H9 (cell line): ENCODE measurements around the gene MDH1. TPM values are rescaled to one million over a fixed set of nuclear protein-coding genes. Genes with fewer than 3 reads are reported as not detected.

ENCODE experiments used
- DNase-seq: peaks from one replicate; pipeline ENCODE4 v3.0.0-alpha.2; 2017
- H2AFZ ChIP-seq: one replicate; pipeline ENCODE4 v1.6.1; 2013; ENCODE audit warnings: mild to moderate bottlenecking, low read length, control low read depth, moderate library complexity
- H2AK5ac ChIP-seq: 2 replicates; pipeline ENCODE4 v1.6.1; 2013; ENCODE audit warnings: low read length, control low read depth, mixed read lengths; ENCODE audit not compliant: insufficient read length
- H2BK120ac ChIP-seq: one replicate; pipeline ENCODE4 v1.6.1; 2013; ENCODE audit warnings: low read depth, mild to moderate bottlenecking, low read length, control low read depth, inconsistent platforms; ENCODE audit not compliant: poor library complexity, severe bottlenecking
- H2BK12ac ChIP-seq: 2 replicates; pipeline ENCODE4 v1.6.1; 2013; ENCODE audit warnings: low read length, control low read depth, mixed read lengths, low read depth; ENCODE audit not compliant: insufficient read length
- H2BK15ac ChIP-seq: 2 replicates; pipeline ENCODE4 v1.6.1; 2013; ENCODE audit warnings: low read depth, low read length, control low read depth
- H2BK20ac ChIP-seq: one replicate; pipeline ENCODE4 v1.6.1; 2013; ENCODE audit warnings: low read depth, mild to moderate bottlenecking, low read length, control low read depth, inconsistent platforms; ENCODE audit not compliant: poor library complexity, severe bottlenecking
- H2BK5ac ChIP-seq: 2 replicates; pipeline ENCODE4 v1.6.1; 2013; ENCODE audit warnings: low read length, control low read depth, mixed read lengths; ENCODE audit not compliant: insufficient read length
- H3K14ac ChIP-seq: 2 replicates; pipeline ENCODE4 v1.6.1; 2013; ENCODE audit warnings: low read length, control low read depth; ENCODE audit not compliant: insufficient read depth
- H3K18ac ChIP-seq: 2 replicates; pipeline ENCODE4 v1.6.1; 2013; ENCODE audit warnings: low read depth, mild to moderate bottlenecking, mixed read lengths, low read length, control low read depth; ENCODE audit not compliant: insufficient read length
- H3K23ac ChIP-seq: 2 replicates; pipeline ENCODE4 v1.6.1; 2013; ENCODE audit warnings: low read length, control low read depth, mixed read lengths, low read depth; ENCODE audit not compliant: insufficient read length
- H3K23me2 ChIP-seq: 2 replicates; pipeline ENCODE4 v1.6.1; 2013; ENCODE audit warnings: low read depth, mild to moderate bottlenecking, mixed read lengths, low read length, control low read depth; ENCODE audit not compliant: insufficient read length, poor library complexity, severe bottlenecking
- H3K27ac ChIP-seq: 2 replicates; pipeline ENCODE4 v1.5.1; 2013; ENCODE audit warnings: low read length, control low read depth, mixed read lengths, low read depth; ENCODE audit not compliant: insufficient read length
- H3K27me3 ChIP-seq: 2 replicates; pipeline ENCODE4 v1.6.1; 2013; ENCODE audit warnings: low read length, control low read depth, inconsistent platforms; ENCODE audit not compliant: insufficient read depth
- H3K4ac ChIP-seq: 2 replicates; pipeline ENCODE4 v1.6.1; 2013; ENCODE audit warnings: low read depth, mild to moderate bottlenecking, control low read depth, inconsistent platforms, low read length, moderate library complexity
- H3K4me1 ChIP-seq: 2 replicates; pipeline ENCODE4 v1.6.1; 2013; ENCODE audit warnings: low read length, control low read depth, inconsistent platforms; ENCODE audit not compliant: insufficient read depth
- H3K4me2 ChIP-seq: 2 replicates; pipeline ENCODE4 v1.6.1; 2013; ENCODE audit warnings: low read length, control low read depth, mixed read lengths; ENCODE audit not compliant: insufficient read length, insufficient read depth
- H3K56ac ChIP-seq: 2 replicates; pipeline ENCODE4 v1.6.1; 2013; ENCODE audit warnings: low read depth, mild to moderate bottlenecking, mixed read lengths, low read length, control low read depth; ENCODE audit not compliant: insufficient read length
- H3K79me1 ChIP-seq: 2 replicates; pipeline ENCODE4 v1.6.1; 2013; ENCODE audit warnings: low read depth, mild to moderate bottlenecking, moderate library complexity, low read length, control low read depth, inconsistent platforms; ENCODE audit not compliant: insufficient read depth, poor library complexity, severe bottlenecking
- H3K79me2 ChIP-seq: 2 replicates; pipeline ENCODE4 v1.6.1; 2013; ENCODE audit warnings: low read length, control low read depth, inconsistent platforms; ENCODE audit not compliant: insufficient read depth
- H3K9ac ChIP-seq: 2 replicates; pipeline ENCODE4 v1.6.1; 2013; ENCODE audit warnings: low read length, control low read depth, mixed read lengths; ENCODE audit not compliant: insufficient read length; ENCODE audit errors: extremely low read depth
- H3K9me3 ChIP-seq: one replicate; pipeline ENCODE4 v1.6.1; 2013; ENCODE audit warnings: low read depth, low read length, inconsistent platforms; ENCODE audit not compliant: control insufficient read depth
- H3T11ph ChIP-seq: one replicate; pipeline ENCODE4 v1.6.1; 2013; ENCODE audit warnings: mild to moderate bottlenecking, low read length, control low read depth, inconsistent platforms
- H4K20me1 ChIP-seq: one replicate; pipeline ENCODE4 v1.6.1; 2013; ENCODE audit not compliant: control insufficient read depth, insufficient read length, insufficient read depth
- H4K5ac ChIP-seq: 2 replicates; pipeline ENCODE4 v1.6.1; 2013; ENCODE audit warnings: low read depth, mild to moderate bottlenecking, mixed read lengths, low read length, control low read depth; ENCODE audit not compliant: insufficient read length
- H4K8ac ChIP-seq: replicated peaks from 2 replicates; pipeline ENCODE4 v1.6.1; 2013; ENCODE audit warnings: low read length, control low read depth, mixed read lengths, low read depth; ENCODE audit not compliant: insufficient read length
- H4K91ac ChIP-seq: 2 replicates; pipeline ENCODE4 v1.6.1; 2013; ENCODE audit warnings: low read depth, mild to moderate bottlenecking, moderate library complexity, mixed read lengths, low read length, control low read depth; ENCODE audit not compliant: insufficient read length
- H3K27ac Mint-ChIP-seq, 3 experiments: 2 replicates in 2 of 3; 3 replicates in 1 of 3; pipeline ENCODE4 v1.8.0; 2020 to 2021; ENCODE audit warnings: mixed read lengths in 3 of 3, mild to moderate bottlenecking in 1 of 3, moderate library complexity in 1 of 3
- H3K27me3 Mint-ChIP-seq: 2 replicates; pipeline ENCODE4 v1.8.0; 2021; ENCODE audit warnings: low read depth, mild to moderate bottlenecking, moderate library complexity, mixed read lengths
- H3K36me3 Mint-ChIP-seq, 3 experiments: 2 replicates in 2 of 3; 3 replicates in 1 of 3; pipeline ENCODE4 v1.8.0; 2020 to 2021; ENCODE audit warnings: low read depth in 3 of 3, mixed read lengths in 3 of 3; ENCODE audit not compliant: insufficient read depth in 1 of 3
- H3K4me1 Mint-ChIP-seq, 2 experiments: 2 replicates each; pipeline ENCODE4 v1.8.0; 2020; ENCODE audit warnings: mixed read lengths in 2 of 2
- H3K4me3 Mint-ChIP-seq, 2 experiments: 2 replicates in 1 of 2; 3 replicates in 1 of 2; pipeline ENCODE4 v1.8.0; 2020 to 2021; ENCODE audit warnings: mild to moderate bottlenecking in 2 of 2, mixed read lengths in 2 of 2, moderate library complexity in 1 of 2
- H3K9me3 Mint-ChIP-seq, 2 experiments: 2 replicates in 1 of 2; 3 replicates in 1 of 2; pipeline ENCODE4 v1.8.0; 2020; ENCODE audit warnings: mild to moderate bottlenecking in 2 of 2, mixed read lengths in 2 of 2, moderate library complexity in 1 of 2
- WGBS: extraction: QIAGEN DNeasy Blood & Tissue Kit; methylation state at CpG from one replicate; pipeline ENCODE4 v1.1.7; 2013; ENCODE audit warnings: missing lambda C conversion rate, low lambda C conversion rate, mixed read lengths; ENCODE audit not compliant: insufficient read length; ENCODE audit errors: extremely low coverage; 5-methylcytosine and 5-hydroxymethylcytosine counted together
- total RNA-seq: library from RNA; stranded (reverse); gene quantifications from 2 replicates; pipeline ENCODE4 v1.2.1, GENCODE V29; 2021
- TF ChIP-seq, protein P1 (sequence below): fragments of 200-600 bp; sonication (generic); conservative IDR thresholded peaks from 3 replicates; pipeline ENCODE4 v1.8.0; 2021; ENCODE audit warnings: antibody characterized with exemption, mild to moderate bottlenecking

Gene MDH1
- total RNA-seq, 1 experiment from 2014 or later = 324 TPM

DNA sequence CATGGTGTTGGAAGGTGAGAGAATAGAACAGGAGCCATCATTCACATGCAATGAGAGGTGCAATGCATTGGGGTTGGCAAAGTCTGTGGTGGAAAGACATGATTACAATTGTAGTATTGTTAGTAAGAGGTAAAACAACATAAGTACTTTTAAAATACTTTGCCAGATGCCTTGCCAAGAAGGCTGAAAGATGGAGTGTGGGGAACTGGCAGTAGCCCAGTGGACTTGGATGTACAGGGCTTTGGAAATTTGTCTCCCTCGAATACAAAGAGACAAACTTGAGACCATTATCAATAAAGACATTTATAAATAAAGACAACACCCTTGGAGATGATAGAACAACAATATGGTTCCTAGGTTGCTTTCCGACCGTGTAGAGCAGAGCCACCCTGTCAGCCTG is 62.0 kb downstream of the MDH1 start:
- Mint-ChIP-seq H3K36me3 (peaks cover 0 to 23% (median 11%) of the 10 kb centered on the region in 3 experiments; a peak in 5 of 7 replicates), H3K4me1 (peaks cover 11 to 12% of the 10 kb centered on the region in 2 experiments), H3K27ac (no peak overlapping the region), H3K27me3 (no peaks in the 10 kb centered on the region), H3K4me3 (no peak overlapping the region), H3K9me3 (peaks cover 12 to 16% of the 10 kb centered on the region in 2 experiments)
- H3K27me3 ChIP-seq = no peaks in the 10 kb centered on the region
- no peak overlapping the region for H3K9ac ChIP-seq
- H3K14ac ChIP-seq = no peak overlapping the region
- H2BK15ac ChIP-seq = no peak overlapping the region
- DNase-seq = no peak
- no peak overlapping the region for H2BK120ac ChIP-seq
- H3K79me2 ChIP-seq = no peaks in the 10 kb centered on the region
- no peak overlapping the region for H3T11ph ChIP-seq
- no peaks in the 10 kb centered on the region for H3K23me2 ChIP-seq
- H3K23ac ChIP-seq = no peak overlapping the region
- H2BK5ac ChIP-seq = no peak overlapping the region
- no peak overlapping the region for H2AK5ac ChIP-seq
- TF ChIP-seq, protein P1, sequence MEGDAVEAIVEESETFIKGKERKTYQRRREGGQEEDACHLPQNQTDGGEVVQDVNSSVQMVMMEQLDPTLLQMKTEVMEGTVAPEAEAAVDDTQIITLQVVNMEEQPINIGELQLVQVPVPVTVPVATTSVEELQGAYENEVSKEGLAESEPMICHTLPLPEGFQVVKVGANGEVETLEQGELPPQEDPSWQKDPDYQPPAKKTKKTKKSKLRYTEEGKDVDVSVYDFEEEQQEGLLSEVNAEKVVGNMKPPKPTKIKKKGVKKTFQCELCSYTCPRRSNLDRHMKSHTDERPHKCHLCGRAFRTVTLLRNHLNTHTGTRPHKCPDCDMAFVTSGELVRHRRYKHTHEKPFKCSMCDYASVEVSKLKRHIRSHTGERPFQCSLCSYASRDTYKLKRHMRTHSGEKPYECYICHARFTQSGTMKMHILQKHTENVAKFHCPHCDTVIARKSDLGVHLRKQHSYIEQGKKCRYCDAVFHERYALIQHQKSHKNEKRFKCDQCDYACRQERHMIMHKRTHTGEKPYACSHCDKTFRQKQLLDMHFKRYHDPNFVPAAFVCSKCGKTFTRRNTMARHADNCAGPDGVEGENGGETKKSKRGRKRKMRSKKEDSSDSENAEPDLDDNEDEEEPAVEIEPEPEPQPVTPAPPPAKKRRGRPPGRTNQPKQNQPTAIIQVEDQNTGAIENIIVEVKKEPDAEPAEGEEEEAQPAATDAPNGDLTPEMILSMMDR = no peak
- no peak overlapping the region for H3K18ac ChIP-seq
- no peaks in the 10 kb centered on the region for H3K79me1 ChIP-seq
- no peaks in the 10 kb centered on the region; the same call in 1 of the 2 replicates for H3K4me1 ChIP-seq
- H3K27ac ChIP-seq = no peak overlapping the region
- no peak overlapping the region for H2BK12ac ChIP-seq
- H4K91ac ChIP-seq = no peak overlapping the region
- no peak overlapping the region for H4K8ac ChIP-seq
- H2BK20ac ChIP-seq = no peak overlapping the region
- WGBS = no CpG with 5 or more reads among the region's 3 CpGs
- H3K9me3 ChIP-seq = no peaks in the 10 kb centered on the region
- H3K4ac ChIP-seq = no peak overlapping the region
- H4K5ac ChIP-seq = no peak overlapping the region
- H2AFZ ChIP-seq = no peak overlapping the region
- H4K20me1 ChIP-seq = no peaks in the 10 kb centered on the region
- no peak overlapping the region for H3K56ac ChIP-seq
- no peak overlapping the region for H3K4me2 ChIP-seq
